ENCODE measurements around the gene HNRNPM. TPM values are rescaled to one million over a fixed set of nuclear protein-coding genes. Genes with fewer than 3 reads are reported as not detected.

Gene HNRNPM
- total and polyA plus RNA-seq, 7 donors = 53.2 to 146 (median 91.8) TPM

GRCh38 chr19:8490395-8490760 is 45.6 kb downstream of the HNRNPM start:
- TF ChIP-seq CTCF (IDR thresholded peaks at IDR 0.05) = no peak
- H3K9me3 ChIP-seq = no peaks in the 10 kb centered on the region
- peaks cover 0 to 43% of the 10 kb centered on the region in 2 donors for H3K36me3 ChIP-seq (ENCODE audit: insufficient read depth in 1 of 2, low read depth in 1 of 2)
- H3K27me3 ChIP-seq (ENCODE audit: insufficient read depth in 3 of 3, low read length in 2 of 3) = no peaks in the 10 kb centered on the region
- no peaks in the 10 kb centered on the region for H3K4me1 ChIP-seq
- ATAC-seq (peak in 3 of 4 donors; percentile 9 to 19 (median 14)), DNase-seq (no peak)
- no peak overlapping the region for H3K27ac ChIP-seq
- intact Hi-C loops (cut with DNase I) = no loop called here
- WGBS, 3 donors = 83 to 89% (median 84%) methylated on average over 24 of the region's 24 CpGs
- H3K4me3 ChIP-seq = no peak overlapping the region

- WGBS, 3 donors = 87 to 88% (median 88%) methylated on average over 12 of the region's 12 CpGs
- no peak for TF ChIP-seq CTCF (IDR thresholded peaks at IDR 0.05)
- DNase-seq = no peak
- H3K36me3 ChIP-seq (ENCODE audit: insufficient read depth in 1 of 2, low read depth in 1 of 2) = peaks cover 0 to 38% of the 10 kb centered on the region in 2 donors
- intact Hi-C loops (cut with DNase I) = no loop called here
- no peaks in the 10 kb centered on the region for H3K9me3 ChIP-seq
- no peak overlapping the region for H3K27ac ChIP-seq
- H3K4me3 ChIP-seq = no peak overlapping the region
- H3K27me3 ChIP-seq (ENCODE audit: insufficient read depth in 3 of 3, low read length in 2 of 3) = no peaks in the 10 kb centered on the region
- ATAC-seq = no peak
- no peaks in the 10 kb centered on the region for H3K4me1 ChIP-seq
These were observed 46.1 kb downstream of the HNRNPM start for GRCh38 chr19:8490873-8491272.

- Histone ChIP-seq H3K27me3 (ENCODE audit: insufficient read depth in 3 of 3, low read length in 2 of 3) (no peaks in the 10 kb centered on the region), H3K9me3 (no peaks in the 10 kb centered on the region), H3K27ac (no peak overlapping the region), H3K36me3 (ENCODE audit: insufficient read depth in 1 of 2, low read depth in 1 of 2) (peaks cover 0 to 31% of the 10 kb centered on the region in 2 donors), H3K4me3 (no peak overlapping the region), H3K4me1 (no peaks in the 10 kb centered on the region)
- no peak for TF ChIP-seq CTCF (IDR thresholded peaks at IDR 0.05)
- no peak for DNase-seq
- ATAC-seq = peak in 1 of 4 donors; percentile 28
- 81 to 86% (median 84%) methylated on average over 6 of the region's 6 CpGs for WGBS, 3 donors
- intact Hi-C loops (cut with DNase I) = no loop called here
These were observed 46.8 kb downstream of the HNRNPM start for GRCh38 chr19:8491574-8491973.

GRCh38 chr19:8494158-8494557 is 49.4 kb downstream of the HNRNPM start:
- Histone ChIP-seq H3K4me3 (no peak overlapping the region), H3K36me3 (ENCODE audit: insufficient read depth in 1 of 2, low read depth in 1 of 2) (peaks cover 0 to 5% of the 10 kb centered on the region in 2 donors), H3K27ac (no peak overlapping the region), H3K4me1 (no peaks in the 10 kb centered on the region), H3K27me3 (ENCODE audit: insufficient read depth in 3 of 3, low read length in 2 of 3) (no peaks in the 10 kb centered on the region), H3K9me3 (no peaks in the 10 kb centered on the region)
- intact Hi-C loops (cut with DNase I) = no loop called here
- no peak for TF ChIP-seq CTCF (IDR thresholded peaks at IDR 0.05)
- WGBS, 3 donors = 70 to 77% (median 76%) methylated on average over 7 of the region's 7 CpGs
- DNase-seq (no peak), ATAC-seq (no peak)

GRCh38 chr19:8498295-8498694 is 53.5 kb downstream of the HNRNPM start:
- H3K4me1 ChIP-seq = no peaks in the 10 kb centered on the region
- H3K36me3 ChIP-seq (ENCODE audit: insufficient read depth in 1 of 2, low read depth in 1 of 2) = no peaks in the 10 kb centered on the region
- no peak for TF ChIP-seq CTCF (IDR thresholded peaks at IDR 0.05)
- WGBS, 3 donors = 82 to 87% (median 85%) methylated on average over 21 to 22 of the region's 22 CpGs
- no peaks in the 10 kb centered on the region for H3K9me3 ChIP-seq
- ATAC-seq (no peak), DNase-seq (no peak)
- H3K4me3 ChIP-seq = no peak overlapping the region
- intact Hi-C loops (cut with DNase I) = no loop called here
- no peaks in the 10 kb centered on the region for H3K27me3 ChIP-seq (ENCODE audit: insufficient read depth in 3 of 3, low read length in 2 of 3)
- no peak overlapping the region for H3K27ac ChIP-seq

Data from psoas muscle (tissue), 8 donors.